Adrenal gland (tissue), 12 donors: ENCODE results near the gene CDHR2. TPM values are rescaled to one million over a fixed set of nuclear protein-coding genes. Genes with fewer than 3 reads are reported as not detected.

Source experiments
- DNase-seq, 7 donors: peaks; one replicate each; pipeline ENCODE4 v3.0.0-alpha.2; 2019 to 2020
- H3K27ac ChIP-seq, 5 donors: fragments of 200-600 bp; sonication (generic) in 4 of 5; 1 replicate in 3 of 5; 2 replicates in 2 of 5; pipeline versions ENCODE4 v1.5.1 to v1.8.0; 2016 to 2020; ENCODE audit warnings: mild to moderate bottlenecking in 1 of 5
- H3K27me3 ChIP-seq: fragments of 200-600 bp; 2 replicates; pipeline ENCODE4 v1.8.0; 2021
- H3K36me3 ChIP-seq, 2 donors: fragments of 200-600 bp; replicated peaks in 1 of 2; 1 replicate in 1 of 2; 2 replicates in 1 of 2; pipeline versions ENCODE4 v1.5.1 to v1.8.0; 2018 to 2022
- H3K4me1 ChIP-seq, 2 donors: fragments of 200-600 bp; replicated peaks in 1 of 2; 1 replicate in 1 of 2; 2 replicates in 1 of 2; pipeline versions ENCODE4 v1.5.1 to v1.8.0; 2018 to 2021
- H3K4me3 ChIP-seq, 4 donors: fragments of 200-600 bp; sonication (generic) in 3 of 4; one replicate each; pipeline ENCODE4 v1.5.1; 2016 to 2018
- H3K9me3 ChIP-seq, 3 donors: fragments of 200-600 bp; sonication (generic) in 1 of 3; replicated peaks in 1 of 3; 1 replicate in 2 of 3; 2 replicates in 1 of 3; pipeline versions ENCODE4 v1.5.1 to v1.8.0; 2016 to 2021
- POLR2A ChIP-seq, 2 donors: fragments of 450-650 bp; IDR thresholded peaks; one replicate each; pipeline ENCODE4 v1.6.1; 2017; ENCODE audit warnings: antibody characterized with exemption in 2 of 2, mild to moderate bottlenecking in 2 of 2, moderate library complexity in 1 of 2
- WGBS, 4 donors: extraction: QIAGEN DNeasy Blood & Tissue Kit in 2 of 4; methylation state at CpG; one replicate each; pipeline versions ENCODE4 v1.1.5 to v1.1.7; 2013 to 2017; 5-methylcytosine and 5-hydroxymethylcytosine counted together
- intact Hi-C, 2 donors: fragments of 100-400 bp; cut with DNase I; formaldehyde crosslinking; loops; one replicate each; pipeline versions ENCODE4 v1.14.1 to v1.15.0; 2022 to 2023
- polyA plus RNA-seq, 3 donors: library from polyadenylated mRNA; stranded (reverse); fragments of 200-250 nt in 2 of 3; fragments of 350-450 nt in 1 of 3; fragmentation: Illumina TruSeq in 1 of 3; extraction: RNeasy Lipid Tissue Mini Kit (QIAGEN cat#74804) in 1 of 3; gene quantifications; one replicate each; pipeline ENCODE4 v1.2.3, GENCODE V29; 2013 to 2014
- total RNA-seq, 9 donors: library from RNA; depleted of rRNA in 4 of 9; stranded (reverse); fragments of >200 nt in 4 of 9; fragments of 120-200 nt in 1 of 9; fragmentation: NEBNext Ultra II Directional in 1 of 9; extraction: Animal tissue kit (Norgen Biotek cat#: 25700) in 1 of 9; gene quantifications; one replicate each; pipeline versions ENCODE4 v1.1.0 to v1.2.4, GENCODE V29; 2013 to 2023
- TF ChIP-seq, protein P1 (sequence below), 6 experiments: fragments of 450-650 bp in 4 of 6; fragments of 200-600 bp in 2 of 6; sonication (generic) in 1 of 6; IDR thresholded peaks; 1 replicate in 5 of 6; 2 replicates in 1 of 6; pipeline versions ENCODE4 v1.5.1 to v1.8.0; 2016 to 2021; ENCODE audit warnings: antibody characterized with exemption in 6 of 6, mild to moderate bottlenecking in 2 of 6, moderate library complexity in 1 of 6
- donor health status: healthy with polysubstance abuse.
- donor health status: Bipolar disorder and iron deficiency.
- donor health status: DM: yes; HTN: yes; CAD: no.
- donor health status: DM: no; HTN: no; CAD: no.
- donor health status: DM: no; HTN: no; CAD: no.
- donor health status: DM: yes; HTN: yes; CAD: no.

The CDHR2 gene
- total and polyA plus RNA-seq, 12 donors: under 0.01 to 0.55 (median 0.15) TPM; not detected in 2

DNA sequence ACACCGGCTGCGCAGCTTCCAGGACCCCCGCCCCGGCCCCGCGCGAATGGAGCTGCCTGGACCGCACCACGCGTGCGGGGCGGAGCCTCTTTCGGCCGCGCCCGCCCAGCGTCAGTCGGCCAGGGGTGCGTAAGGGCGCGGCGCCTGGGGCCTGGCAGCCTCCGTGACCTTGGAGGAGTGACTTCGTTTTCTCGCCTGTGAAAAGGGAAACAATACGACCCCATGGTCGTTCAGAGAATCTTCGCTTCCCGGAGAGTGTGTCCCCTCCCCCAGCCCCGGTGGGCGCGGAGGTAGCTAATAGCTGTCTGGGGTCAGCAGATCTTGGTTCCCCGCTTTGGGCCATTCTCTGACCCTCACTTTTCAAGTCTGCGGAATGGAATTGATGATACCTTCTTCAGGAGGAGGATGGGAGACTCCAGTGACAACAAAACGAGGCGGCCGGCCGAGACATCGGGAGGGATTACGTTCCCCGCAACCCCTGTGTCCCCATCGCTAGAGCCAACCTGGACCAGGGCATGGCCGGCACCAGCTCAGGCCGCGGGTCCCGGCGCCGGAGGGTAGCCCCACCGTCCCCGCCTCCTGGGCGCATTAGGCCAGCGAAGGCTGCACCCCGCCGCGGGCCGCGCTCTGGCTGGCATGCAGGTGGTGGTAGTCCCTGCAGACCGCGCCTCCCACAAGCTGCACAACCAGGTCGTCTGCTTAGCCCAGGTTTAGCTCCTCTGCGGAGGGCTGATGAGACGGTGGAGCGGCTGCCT is 5.5 kb upstream of the CDHR2 start:
- H3K9me3 ChIP-seq: no peaks in the 10 kb centered on the region
- intact Hi-C loops: no loop called here
- H3K27ac ChIP-seq: peak overlapping the region in 3 of 5 donors; percentile 4 to 77 (median 71)
- peaks cover 4 to 21% of the 10 kb centered on the region in 2 donors for H3K4me1 ChIP-seq
- TF ChIP-seq, protein P1, sequence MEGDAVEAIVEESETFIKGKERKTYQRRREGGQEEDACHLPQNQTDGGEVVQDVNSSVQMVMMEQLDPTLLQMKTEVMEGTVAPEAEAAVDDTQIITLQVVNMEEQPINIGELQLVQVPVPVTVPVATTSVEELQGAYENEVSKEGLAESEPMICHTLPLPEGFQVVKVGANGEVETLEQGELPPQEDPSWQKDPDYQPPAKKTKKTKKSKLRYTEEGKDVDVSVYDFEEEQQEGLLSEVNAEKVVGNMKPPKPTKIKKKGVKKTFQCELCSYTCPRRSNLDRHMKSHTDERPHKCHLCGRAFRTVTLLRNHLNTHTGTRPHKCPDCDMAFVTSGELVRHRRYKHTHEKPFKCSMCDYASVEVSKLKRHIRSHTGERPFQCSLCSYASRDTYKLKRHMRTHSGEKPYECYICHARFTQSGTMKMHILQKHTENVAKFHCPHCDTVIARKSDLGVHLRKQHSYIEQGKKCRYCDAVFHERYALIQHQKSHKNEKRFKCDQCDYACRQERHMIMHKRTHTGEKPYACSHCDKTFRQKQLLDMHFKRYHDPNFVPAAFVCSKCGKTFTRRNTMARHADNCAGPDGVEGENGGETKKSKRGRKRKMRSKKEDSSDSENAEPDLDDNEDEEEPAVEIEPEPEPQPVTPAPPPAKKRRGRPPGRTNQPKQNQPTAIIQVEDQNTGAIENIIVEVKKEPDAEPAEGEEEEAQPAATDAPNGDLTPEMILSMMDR (IDR thresholded peaks at IDR 0.05): no peak
- no peak for TF ChIP-seq POLR2A (IDR thresholded peaks at IDR 0.05)
- no peaks in the 10 kb centered on the region for H3K36me3 ChIP-seq
- 1 to 2% (median 1%) methylated on average over 12 to 63 of the region's 63 CpGs for WGBS, 4 donors
- no peaks in the 10 kb centered on the region for H3K27me3 ChIP-seq
- peak in 6 of 7 donors; percentile 52 to 78 (median 64) for DNase-seq
- peak overlapping the region in 3 of 4 donors; percentile 14 to 81 (median 37) for H3K4me3 ChIP-seq

DNA sequence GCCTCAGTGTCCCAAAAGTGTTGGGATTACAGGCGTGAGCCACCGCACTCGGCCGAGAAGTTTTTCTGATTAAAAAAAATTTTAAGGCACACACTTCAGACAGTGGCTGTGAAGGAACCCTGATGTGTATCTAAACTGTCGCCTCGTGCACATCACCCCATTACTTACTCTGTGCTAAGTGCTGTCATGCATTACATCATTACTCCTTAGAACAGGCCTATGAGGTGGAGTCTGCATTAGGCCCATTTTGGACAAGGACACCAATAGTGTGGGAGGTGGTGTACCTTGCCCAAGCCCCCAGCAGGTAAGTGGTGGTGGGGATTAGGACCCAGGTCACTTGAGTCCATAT is 3.8 kb upstream of the CDHR2 start:
- WGBS, 4 donors: 93 to 96% (median 95%) methylated on average over 6 of the region's 6 CpGs
- intact Hi-C loops: no loop called here
- no peak overlapping the region for H3K27ac ChIP-seq

DNA sequence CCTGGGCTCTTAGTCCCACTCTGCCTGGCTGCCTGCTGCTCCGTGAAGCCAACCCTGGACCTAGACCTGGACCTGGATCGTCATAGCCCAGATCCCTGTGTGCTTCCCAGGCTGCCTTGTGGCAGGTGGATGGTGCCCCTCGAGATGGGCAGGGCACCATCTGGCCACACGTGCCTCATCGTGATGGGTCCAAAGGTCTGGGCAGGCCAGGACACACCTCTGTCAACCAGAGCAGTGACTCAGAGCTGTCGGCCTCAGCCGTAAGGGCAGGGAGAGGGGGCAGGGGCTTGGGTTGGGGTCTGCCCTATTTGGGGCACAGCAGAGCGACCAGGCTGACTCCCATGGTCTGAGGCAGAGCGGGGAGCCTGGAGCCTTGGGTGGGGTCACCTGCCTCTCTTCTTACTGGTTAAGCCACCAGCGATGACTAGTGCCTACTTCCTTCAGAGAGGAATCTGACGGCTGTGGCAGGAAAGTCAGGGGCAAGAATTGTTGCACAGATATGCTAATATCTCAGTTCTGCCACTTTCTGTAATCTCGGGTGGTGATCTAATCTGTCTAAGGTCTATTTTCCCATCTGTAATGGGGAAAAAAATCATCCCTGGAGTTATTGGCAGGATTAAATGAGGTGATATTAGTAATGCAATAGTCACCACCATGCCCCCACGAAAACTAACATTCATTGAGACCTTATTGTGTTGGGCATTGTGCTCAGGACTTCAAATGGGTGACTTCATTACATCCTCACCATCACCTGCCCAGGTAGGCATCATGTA is 3.2 kb upstream of the CDHR2 start:
- H3K36me3 ChIP-seq: no peaks in the 10 kb centered on the region
- H3K4me1 ChIP-seq: peaks cover 4 to 16% of the 10 kb centered on the region in 2 donors
- no peaks in the 10 kb centered on the region for H3K27me3 ChIP-seq
- TF ChIP-seq, protein P1 (IDR thresholded peaks at IDR 0.05): no peak
- no peak for TF ChIP-seq POLR2A (IDR thresholded peaks at IDR 0.05)
- H3K4me3 ChIP-seq: no peak overlapping the region
- no peaks in the 10 kb centered on the region for H3K9me3 ChIP-seq
- H3K27ac ChIP-seq: no peak overlapping the region
- WGBS, 4 donors: 76 to 84% (median 77%) methylated on average over 6 to 13 of the region's 13 CpGs
- DNase-seq: no peak
- intact Hi-C loops: no loop called here

More for the DNA sequence above, 3.8 kb upstream of the CDHR2 start:
- Histone ChIP-seq H3K4me1 (peaks cover 4 to 16% of the 10 kb centered on the region in 2 donors), H3K27me3 (no peaks in the 10 kb centered on the region), H3K36me3 (no peaks in the 10 kb centered on the region), H3K4me3 (no peak overlapping the region), H3K9me3 (no peaks in the 10 kb centered on the region)
- DNase-seq: no peak
- TF ChIP-seq, protein P1 (IDR thresholded peaks at IDR 0.05): no peak
- no peak for TF ChIP-seq POLR2A (IDR thresholded peaks at IDR 0.05)

DNA sequence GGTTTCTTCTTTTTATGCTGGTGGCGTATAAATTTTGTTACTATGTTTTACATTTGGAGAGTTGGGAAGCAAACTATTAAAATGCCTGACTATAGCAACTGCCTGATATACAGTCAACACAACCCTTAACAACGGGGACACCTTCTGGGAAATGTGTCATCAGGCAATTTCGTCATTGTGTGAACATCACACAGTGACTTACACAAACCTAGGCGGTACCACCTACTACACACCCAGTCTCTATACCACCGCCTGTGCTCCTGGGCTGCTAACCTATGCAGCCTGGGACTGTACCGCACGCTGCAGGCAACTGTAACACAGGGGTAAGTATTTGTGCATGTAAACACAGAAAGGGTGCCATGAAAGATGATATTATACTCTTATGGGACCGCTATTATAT is 1.3 kb upstream of the CDHR2 start:
- Histone ChIP-seq H3K27ac (no peak overlapping the region), H3K9me3 (no peaks in the 10 kb centered on the region), H3K4me3 (no peak overlapping the region), H3K36me3 (no peaks in the 10 kb centered on the region), H3K27me3 (no peaks in the 10 kb centered on the region), H3K4me1 (no peaks in the 10 kb centered on the region)
- TF ChIP-seq, protein P1 (IDR thresholded peaks at IDR 0.05): no peak
- no peak for TF ChIP-seq POLR2A (IDR thresholded peaks at IDR 0.05)
- intact Hi-C loops: no loop called here
- 76 to 83% (median 79%) methylated on average over 8 of the region's 8 CpGs for WGBS, 4 donors
- no peak for DNase-seq
